Measurements from ENCODE around the gene FGF14.

The FGF14 gene

DNA sequence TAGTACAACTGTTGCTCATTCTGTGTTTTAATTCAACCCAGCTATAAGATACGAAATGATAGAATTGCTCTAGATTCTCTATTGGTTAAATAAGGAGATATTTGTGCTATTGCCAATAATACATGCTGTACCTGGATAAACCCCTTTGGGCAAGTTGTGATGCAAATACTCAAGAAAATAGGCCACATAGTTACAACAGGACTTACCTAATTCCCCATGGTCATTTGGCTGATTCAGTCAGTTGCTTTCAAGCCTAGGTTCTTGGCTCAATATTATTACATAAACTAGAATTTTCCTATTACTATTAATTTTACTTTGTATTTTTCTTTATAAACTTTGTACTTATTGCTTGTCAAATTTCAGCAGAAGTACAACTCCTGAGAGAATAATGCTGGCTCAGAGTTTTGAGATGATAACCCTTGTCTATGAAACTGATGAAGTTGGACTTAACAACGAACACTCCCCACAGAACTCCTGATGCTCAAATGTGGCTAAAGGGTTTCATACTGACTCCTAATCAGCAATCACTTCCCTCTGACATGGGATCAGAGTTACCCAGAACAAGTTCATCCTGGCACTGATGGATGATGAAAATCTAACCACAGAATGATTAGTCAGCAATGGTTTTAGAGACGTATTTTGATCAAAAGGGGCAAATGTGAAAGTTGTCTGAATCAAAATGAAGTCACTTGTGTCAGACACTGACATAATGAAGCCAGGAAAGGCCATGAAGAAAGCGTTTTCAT lies 728.3 kb downstream of the FGF14 start:
- Histone ChIP-seq H3K27me3 (replicated peaks; ENCODE audit: control insufficient read depth, insufficient read depth, low read length) (no peaks in the 10 kb centered on the region), H3K36me3 (ENCODE audit: control insufficient read depth, insufficient read depth, low read length) (no peaks in the 10 kb centered on the region), H3K4me3 (replicated peaks; ENCODE audit: low read depth, low read length) (no peak overlapping the region)
- TF ChIP-seq, protein P1, sequence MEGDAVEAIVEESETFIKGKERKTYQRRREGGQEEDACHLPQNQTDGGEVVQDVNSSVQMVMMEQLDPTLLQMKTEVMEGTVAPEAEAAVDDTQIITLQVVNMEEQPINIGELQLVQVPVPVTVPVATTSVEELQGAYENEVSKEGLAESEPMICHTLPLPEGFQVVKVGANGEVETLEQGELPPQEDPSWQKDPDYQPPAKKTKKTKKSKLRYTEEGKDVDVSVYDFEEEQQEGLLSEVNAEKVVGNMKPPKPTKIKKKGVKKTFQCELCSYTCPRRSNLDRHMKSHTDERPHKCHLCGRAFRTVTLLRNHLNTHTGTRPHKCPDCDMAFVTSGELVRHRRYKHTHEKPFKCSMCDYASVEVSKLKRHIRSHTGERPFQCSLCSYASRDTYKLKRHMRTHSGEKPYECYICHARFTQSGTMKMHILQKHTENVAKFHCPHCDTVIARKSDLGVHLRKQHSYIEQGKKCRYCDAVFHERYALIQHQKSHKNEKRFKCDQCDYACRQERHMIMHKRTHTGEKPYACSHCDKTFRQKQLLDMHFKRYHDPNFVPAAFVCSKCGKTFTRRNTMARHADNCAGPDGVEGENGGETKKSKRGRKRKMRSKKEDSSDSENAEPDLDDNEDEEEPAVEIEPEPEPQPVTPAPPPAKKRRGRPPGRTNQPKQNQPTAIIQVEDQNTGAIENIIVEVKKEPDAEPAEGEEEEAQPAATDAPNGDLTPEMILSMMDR (IDR thresholded peaks at IDR 0.05; ENCODE audit: insufficient read depth, low read length, poor library complexity, severe bottlenecking) = no peak
- no peak for DNase-seq (ENCODE audit: extremely low read depth, insufficient read length)

GRCh38 chr13:101661839-101662238 lies 740.0 kb downstream of the FGF14 start:
- Histone ChIP-seq H3K4me3 (replicated peaks; ENCODE audit: low read depth, low read length) (no peak overlapping the region), H3K36me3 (ENCODE audit: control insufficient read depth, insufficient read depth, low read length) (no peaks in the 10 kb centered on the region), H3K27me3 (replicated peaks; ENCODE audit: control insufficient read depth, insufficient read depth, low read length) (no peaks in the 10 kb centered on the region)
- TF ChIP-seq, protein P1 (IDR thresholded peaks at IDR 0.05; ENCODE audit: insufficient read depth, low read length, poor library complexity, severe bottlenecking) = no peak
- DNase-seq (ENCODE audit: extremely low read depth, insufficient read length) = no peak
